ENCODE measurements around the gene TSBP1. TPM values are rescaled to one million over a fixed set of nuclear protein-coding genes. Genes with fewer than 3 reads are reported as not detected.

Gene TSBP1
- total RNA-seq, 1 donor from 2014 or later, result not detected

DNA sequence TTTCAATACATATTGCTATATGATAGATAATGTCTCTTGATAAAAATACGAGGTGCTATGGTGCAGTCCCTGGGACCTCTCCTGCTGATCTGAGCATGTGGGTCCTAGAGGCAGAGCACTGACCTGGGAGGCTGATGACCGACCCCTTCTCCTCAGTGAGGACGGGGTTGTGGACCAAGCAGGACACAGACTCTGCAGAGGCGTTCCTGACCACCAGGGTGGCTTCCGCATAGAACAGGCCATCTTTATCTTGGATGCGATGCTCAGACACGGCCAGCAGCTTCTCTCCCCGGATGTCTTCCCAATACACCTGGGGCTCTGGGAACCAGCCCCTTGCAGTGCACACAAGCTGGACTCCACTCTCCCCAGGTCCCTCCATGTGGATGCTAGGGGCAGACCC lies 31.1 kb upstream of the TSBP1 start:
- no peak overlapping the region for H3K4me3 ChIP-seq
- DNase-seq (ENCODE audit: extremely low spot score in 2 of 2), result no peak
- H3K27ac ChIP-seq, result no peak overlapping the region
- H3K36me3 ChIP-seq, result no peaks in the 10 kb centered on the region
- intact Hi-C loops (cut with DNase I), result no loop called here
- no peaks in the 10 kb centered on the region for H3K4me1 ChIP-seq
- TF ChIP-seq POLR2A (IDR thresholded peaks at IDR 0.05), result no peak
- no peak for TF ChIP-seq POLR2AphosphoS5 (IDR thresholded peaks at IDR 0.05; ENCODE audit: insufficient read depth in 1 of 2, low read depth in 1 of 2)
- TF ChIP-seq CTCF (IDR thresholded peaks at IDR 0.05), result no peak
- no peaks in the 10 kb centered on the region for H3K9me3 ChIP-seq
- H3K27me3 ChIP-seq, result no peaks in the 10 kb centered on the region

DNA sequence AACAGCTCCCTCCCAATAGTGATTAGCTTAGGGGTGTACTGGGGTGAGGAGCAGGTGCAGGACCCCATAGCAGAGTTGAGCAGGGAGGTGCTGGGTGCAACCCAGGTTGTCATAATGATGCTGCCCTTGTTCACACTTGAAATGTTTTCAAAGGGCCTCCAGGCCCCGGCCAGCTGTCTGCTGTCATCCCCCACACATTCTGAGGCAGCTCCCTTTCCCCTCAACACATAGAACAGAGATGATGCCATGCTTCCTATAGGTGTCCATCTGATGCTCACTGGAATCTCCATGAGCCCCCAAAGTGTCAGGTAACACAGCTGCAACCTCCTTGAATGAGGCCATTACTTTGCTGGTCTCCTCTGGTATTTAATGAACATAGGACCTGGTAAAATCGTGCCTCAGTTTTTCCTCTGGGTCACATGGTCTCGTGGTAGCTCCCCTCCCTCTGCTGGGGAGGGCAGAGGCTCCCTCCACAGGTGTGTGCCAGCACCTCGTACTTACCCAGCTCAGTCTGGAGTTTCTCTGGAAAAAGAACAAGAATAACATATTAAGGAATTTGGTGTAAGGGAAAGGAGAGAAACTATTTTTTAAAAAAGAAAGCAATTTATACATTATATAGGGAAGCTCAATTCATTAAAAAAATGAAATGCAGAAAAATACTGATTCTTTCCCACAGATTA lies 29.7 kb upstream of the TSBP1 start:
- intact Hi-C loops (cut with DNase I), result no loop called here
- no peaks in the 10 kb centered on the region for H3K36me3 ChIP-seq
- H3K4me1 ChIP-seq, result no peaks in the 10 kb centered on the region
- no peaks in the 10 kb centered on the region for H3K9me3 ChIP-seq
- TF ChIP-seq POLR2AphosphoS5 (IDR thresholded peaks at IDR 0.05; ENCODE audit: insufficient read depth in 1 of 2, low read depth in 1 of 2) (no peak), POLR2A (IDR thresholded peaks at IDR 0.05) (no peak), CTCF (IDR thresholded peaks at IDR 0.05) (no peak)
- DNase-seq (ENCODE audit: extremely low spot score in 2 of 2), result no peak
- H3K27ac ChIP-seq, result no peak overlapping the region
- no peak overlapping the region for H3K4me3 ChIP-seq
- H3K27me3 ChIP-seq, result no peaks in the 10 kb centered on the region

DNA sequence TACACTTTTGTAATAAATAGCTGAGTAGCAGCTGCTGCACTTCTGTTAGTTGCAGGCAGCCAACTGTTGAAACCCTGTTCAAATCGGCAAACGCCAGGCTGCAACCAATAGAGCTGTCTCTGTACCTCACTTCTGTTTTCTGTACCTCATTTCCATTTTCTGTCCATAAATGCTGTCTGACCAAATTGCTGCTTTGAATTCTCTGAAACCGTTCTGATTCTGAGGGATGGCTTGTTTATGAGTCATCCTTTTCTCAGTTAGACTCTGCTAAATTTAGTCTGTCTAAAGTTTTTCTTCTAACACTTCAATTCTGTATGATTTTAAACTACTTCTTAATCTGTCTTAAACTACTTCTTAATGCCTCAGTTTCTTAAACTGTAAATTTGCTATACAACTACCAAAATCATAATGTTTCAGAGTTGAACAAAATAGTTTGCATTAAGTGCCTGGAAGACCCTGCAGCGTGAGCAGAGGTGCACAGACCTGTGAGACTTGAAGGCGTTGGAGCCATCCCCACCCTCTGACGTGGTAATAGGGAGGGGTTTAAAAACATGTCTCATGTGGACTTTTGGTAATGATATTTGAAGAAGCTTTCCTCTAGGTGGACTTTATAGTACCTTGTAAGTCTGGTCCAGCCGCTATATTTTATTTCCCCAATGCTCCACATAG lies 25.7 kb upstream of the TSBP1 start:
- intact Hi-C loops (cut with DNase I), result no loop called here
- no peak for DNase-seq (ENCODE audit: extremely low spot score in 2 of 2)
- Histone ChIP-seq H3K9me3 (no peaks in the 10 kb centered on the region), H3K4me1 (no peaks in the 10 kb centered on the region), H3K27ac (no peak overlapping the region), H3K4me3 (no peak overlapping the region), H3K27me3 (no peaks in the 10 kb centered on the region), H3K36me3 (no peaks in the 10 kb centered on the region)
- no peak for TF ChIP-seq CTCF (IDR thresholded peaks at IDR 0.05)

DNA sequence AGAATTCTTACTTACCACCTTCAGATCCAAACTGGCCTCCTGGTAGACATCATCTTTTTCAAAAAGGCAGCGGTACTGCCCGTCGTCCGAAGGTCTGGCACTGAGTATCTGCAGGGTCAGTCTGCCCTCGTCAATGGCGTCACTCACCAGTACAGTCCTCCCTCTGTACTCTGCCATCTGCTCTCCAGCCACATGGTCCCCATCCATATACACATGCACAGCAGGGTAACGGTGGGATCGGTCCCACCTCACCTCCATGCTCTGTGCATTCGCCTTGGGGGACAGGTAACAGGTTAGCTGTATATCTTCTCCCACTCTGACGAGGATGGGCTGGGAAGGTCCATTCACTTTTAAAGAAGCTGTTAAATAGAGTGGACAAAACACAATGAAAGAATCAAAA lies 24.3 kb upstream of the TSBP1 start:
- TF ChIP-seq POLR2A (IDR thresholded peaks at IDR 0.05) (no peak), CTCF (IDR thresholded peaks at IDR 0.05) (no peak), POLR2AphosphoS5 (IDR thresholded peaks at IDR 0.05; ENCODE audit: insufficient read depth in 1 of 2, low read depth in 1 of 2) (no peak)
- H3K4me1 ChIP-seq, result no peaks in the 10 kb centered on the region
- intact Hi-C loops (cut with DNase I), result no loop called here
- H3K36me3 ChIP-seq, result no peaks in the 10 kb centered on the region
- no peaks in the 10 kb centered on the region for H3K27me3 ChIP-seq
- H3K27ac ChIP-seq, result no peak overlapping the region
- no peak for DNase-seq (ENCODE audit: extremely low spot score in 2 of 2)
- no peaks in the 10 kb centered on the region for H3K9me3 ChIP-seq
- H3K4me3 ChIP-seq, result no peak overlapping the region

DNA sequence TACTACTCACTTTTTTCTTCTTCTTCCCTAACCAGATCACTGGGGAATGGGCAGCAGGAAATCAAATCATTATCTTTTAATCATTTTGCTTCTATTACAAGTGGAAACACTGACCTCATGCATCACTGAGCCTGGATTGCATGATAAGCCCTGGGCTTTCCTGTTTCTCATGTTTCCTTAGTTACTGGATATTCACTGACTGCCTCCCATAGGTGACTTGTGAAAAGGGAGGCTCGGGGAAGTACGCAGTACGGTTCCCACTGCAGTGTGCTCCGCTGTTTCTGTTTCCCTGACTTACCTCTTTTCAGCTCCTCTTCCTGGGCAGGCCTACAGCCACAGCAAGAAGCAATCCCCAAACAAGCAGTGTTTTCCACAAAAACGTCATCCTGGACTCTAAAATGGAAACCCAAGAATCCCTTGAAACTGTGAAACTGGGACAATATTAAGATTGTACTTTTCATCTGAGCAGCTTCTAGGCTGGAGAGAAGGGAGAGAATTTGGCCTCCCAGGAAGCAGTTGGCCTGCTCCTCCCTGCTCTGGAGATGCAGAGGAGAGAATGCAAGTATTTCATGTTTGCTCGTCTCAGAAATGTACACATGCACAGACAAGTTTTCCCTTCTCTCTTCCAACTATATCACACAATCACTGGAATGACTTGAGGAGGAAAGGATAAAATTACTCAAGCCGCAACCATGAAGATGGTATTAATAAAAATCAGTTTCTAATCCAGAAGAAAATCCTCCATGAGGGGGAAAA lies 22.1 kb upstream of the TSBP1 start:
- Histone ChIP-seq H3K4me1 (no peaks in the 10 kb centered on the region), H3K27ac (no peak overlapping the region), H3K9me3 (no peaks in the 10 kb centered on the region), H3K36me3 (no peaks in the 10 kb centered on the region), H3K27me3 (no peaks in the 10 kb centered on the region), H3K4me3 (no peak overlapping the region)
- intact Hi-C loops (cut with DNase I), result no loop called here
- DNase-seq (ENCODE audit: extremely low spot score in 2 of 2), result no peak
- no peak for TF ChIP-seq POLR2AphosphoS5 (IDR thresholded peaks at IDR 0.05; ENCODE audit: insufficient read depth in 1 of 2, low read depth in 1 of 2)
- TF ChIP-seq POLR2A (IDR thresholded peaks at IDR 0.05), result no peak
- no peak for TF ChIP-seq CTCF (IDR thresholded peaks at IDR 0.05)
